ENCODE data around the gene METTL23.

The METTL23 gene, protein sequence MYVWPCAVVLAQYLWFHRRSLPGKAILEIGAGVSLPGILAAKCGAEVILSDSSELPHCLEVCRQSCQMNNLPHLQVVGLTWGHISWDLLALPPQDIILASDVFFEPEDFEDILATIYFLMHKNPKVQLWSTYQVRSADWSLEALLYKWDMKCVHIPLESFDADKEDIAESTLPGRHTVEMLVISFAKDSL

DNA sequence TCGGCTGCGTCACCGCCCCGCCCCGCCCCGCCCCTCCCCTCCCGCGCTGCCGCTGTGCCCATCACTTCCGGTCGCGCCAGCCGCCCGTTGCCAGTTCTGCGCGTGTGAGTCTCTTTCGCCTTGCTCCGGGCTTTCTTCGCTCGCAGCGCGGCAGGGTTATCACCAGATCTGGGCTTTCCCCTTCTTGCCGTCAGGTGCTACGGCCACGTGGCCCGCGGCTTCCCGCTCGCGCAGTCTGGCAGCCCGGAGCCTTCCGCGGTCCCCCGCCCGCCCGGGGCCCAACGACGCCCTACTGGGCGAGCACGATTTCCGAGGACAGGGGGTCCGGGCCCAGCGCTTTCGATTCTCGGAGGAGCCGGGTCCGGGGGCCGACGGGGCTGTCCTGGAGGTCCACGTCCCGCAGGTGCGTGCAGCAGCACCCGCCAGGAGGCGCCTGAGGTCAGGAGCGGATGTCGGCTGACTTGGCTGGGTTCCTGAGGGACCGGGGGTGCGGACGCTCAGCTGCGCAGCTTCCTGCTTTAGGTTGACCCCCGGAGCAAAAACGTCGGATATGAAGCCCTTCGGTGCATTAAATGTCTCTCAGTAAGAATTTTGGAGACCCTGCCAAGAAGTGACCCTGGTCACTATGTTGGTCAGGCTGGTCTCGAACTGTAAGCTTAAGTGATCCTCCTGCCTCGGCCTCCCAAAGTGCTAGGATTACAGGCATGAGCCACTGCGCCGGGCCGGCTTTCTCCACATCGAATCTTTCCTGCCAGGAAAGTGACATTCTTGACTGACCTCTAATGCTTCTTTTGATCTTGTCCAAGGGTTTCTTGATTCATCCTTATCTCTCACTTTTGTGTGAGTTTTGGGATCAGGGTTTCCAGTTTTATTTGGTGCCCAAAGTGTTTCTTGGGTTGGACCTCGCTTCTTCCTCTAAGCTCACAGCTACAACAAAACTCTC, at the start of gene METTL23:
Gene METTL23 (plus strand): TSS at position 64 of the 943 bp plus-strand sequence. CDS start 2,872 bp downstream, outside the sequence.
- DNase-seq (ENCODE audit: low read depth), result peak; percentile 61

DNA sequence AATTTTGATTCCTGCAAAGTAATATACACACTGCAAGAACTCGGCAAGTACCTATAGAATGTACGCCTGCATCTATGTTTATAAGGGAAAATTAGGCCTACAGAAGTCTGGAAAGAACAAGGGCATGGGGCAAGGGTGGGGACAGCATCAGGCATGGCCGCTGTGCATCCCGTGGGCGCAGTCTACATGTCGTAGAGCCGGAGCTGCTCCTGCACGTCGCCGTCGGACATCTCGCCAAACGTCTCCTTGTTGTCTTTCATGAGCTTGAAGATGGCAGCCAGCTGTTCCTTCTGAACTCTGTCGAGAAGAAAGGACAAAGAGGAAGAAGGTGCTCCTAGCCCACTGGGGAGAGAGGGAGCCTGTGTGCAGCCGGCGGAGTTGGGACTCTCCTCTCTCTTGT, 49.2 kb upstream of the METTL23 start:
- DNase-seq (ENCODE audit: low read depth), result no peak

DNA sequence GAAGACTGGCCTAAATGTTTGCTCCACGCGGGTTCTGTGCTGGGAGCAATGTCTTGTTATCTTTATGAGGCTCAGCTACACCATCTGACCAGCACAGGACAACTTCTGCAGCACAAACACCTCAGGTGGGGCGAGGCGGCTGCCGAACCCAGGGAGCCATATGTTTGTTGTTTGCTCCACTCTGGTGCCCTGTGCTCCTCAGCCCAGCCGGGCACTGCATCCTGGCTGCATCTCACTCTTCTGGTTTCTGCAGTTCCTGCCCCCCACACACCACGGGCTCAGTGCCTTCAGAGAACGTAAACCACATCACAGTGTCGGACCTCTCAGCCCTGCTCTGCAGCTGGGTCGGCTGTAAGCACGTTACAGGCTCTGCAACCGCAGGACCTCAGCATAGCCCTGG, 48.3 kb upstream of the METTL23 start:
- no peak for DNase-seq (ENCODE audit: low read depth)

DNA sequence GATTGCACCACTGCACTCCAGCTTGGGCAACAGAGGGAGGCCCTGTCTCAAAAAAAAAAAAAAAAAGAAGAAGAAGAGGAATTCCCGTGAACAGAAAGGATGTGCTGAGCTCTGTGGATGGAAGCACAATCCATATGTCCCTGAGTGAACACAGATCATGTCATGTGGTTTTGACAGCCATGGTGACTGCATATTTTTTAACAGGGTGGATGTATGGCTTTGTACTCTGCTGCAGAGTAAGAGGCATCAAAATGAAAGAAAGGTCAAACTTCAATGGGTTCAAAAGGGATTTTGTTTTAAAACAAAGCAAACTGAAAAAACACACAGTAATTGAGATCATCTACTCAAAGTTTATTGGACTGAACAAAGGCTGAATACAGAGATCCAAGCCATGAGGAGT, 47.4 kb upstream of the METTL23 start:
- DNase-seq (ENCODE audit: low read depth), result no peak

DNA sequence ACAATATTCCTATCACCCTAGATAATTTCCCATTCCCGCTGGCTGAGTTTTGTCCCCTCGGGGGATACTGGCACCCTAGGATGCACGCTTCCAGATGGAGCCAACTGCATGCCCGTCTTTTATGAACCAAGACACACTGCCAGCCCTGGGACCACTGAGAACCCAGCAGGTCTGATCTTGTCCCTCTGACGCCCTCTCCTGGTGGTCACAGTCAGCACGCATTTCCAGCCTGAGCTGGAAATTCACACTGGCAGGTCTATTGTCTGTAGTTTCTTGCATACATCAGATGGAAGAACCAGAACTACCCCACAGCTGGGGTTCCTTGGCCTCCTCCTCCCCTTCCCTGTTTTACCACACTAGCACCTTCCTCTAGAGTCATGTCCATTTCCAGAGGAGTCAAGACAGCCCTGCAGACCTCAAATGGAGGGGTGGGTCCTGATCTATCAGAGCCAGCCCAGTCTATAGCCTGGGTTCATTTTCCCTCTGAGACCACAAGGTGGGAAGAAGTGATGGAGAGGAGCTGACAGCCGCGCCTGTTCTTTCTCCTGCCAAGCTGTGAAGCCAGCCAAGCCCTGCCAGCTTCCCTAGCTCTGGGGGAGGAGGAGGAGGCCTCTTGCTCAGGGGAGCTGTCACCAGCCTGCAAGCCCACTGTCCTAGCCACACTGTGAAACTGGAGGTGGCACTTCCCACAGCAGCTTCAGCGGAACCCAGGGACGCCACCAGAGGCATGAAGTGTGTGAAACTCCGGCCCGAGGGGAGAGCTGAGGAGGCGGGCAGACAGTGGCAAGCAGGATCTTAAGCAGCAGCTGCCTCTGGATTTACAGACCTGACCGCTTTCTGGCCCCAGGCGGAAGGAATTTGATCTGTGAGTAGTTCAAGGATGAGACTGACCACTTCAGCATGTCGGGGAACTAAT, 45.2 kb upstream of the METTL23 start:
- DNase-seq (ENCODE audit: low read depth), result no peak

DNA sequence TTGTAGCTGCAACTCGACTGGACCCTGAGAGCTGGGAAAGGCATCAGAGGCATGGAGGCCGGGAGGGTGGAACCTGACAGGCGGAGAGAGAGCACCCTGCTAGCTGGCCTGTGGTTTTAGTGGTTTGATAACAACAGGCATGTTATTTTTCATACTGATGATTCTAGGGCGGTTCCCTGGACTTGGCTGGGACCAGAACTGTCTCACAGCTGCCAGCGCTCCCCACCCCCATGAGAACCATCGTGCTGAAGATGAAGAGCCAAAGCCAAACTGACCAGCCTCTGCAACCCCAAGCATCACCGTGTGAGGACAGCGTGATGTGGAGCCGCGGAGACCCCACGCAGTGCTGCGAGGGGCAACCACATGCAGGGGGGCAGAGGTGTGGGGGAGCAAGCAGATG, 44.3 kb upstream of the METTL23 start:
- no peak for DNase-seq (ENCODE audit: low read depth)

DNA sequence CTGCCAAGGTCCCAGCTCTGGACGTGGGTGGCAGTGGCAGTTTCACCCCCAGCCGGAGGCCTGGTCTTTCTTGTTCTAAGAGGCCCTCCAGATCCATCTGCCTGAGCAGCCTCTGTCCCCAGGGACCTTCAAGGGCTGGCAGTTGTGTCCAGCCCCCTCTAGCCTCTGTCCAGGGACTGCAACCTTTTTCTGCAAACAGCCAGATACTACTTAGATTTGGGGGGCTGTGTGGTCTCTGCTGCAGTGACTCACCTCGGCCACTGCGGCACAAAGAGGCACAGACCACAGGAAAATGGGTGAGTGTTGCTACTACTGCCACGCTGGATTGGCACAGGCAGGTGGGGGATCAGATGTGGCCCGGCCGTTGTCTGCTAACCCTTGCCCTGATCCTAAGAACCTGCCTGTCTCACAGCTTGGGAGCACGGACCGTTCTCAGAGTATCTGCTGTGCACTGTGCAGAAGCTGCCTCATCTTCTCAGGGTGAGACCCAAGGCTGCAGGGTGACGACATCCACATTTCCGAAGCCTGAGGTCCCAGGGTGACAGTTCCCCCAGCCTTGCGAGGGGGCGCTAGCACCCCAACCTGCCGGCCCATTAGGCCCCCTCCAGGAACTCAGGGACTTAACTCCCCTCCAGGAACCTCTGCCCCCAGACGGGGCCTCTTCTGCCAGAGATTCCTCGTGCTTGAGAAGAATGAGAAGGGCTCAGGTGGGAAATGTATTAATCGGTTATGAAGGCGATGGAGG, 43.5 kb upstream of the METTL23 start:
- no peak for DNase-seq (ENCODE audit: low read depth)

DNA sequence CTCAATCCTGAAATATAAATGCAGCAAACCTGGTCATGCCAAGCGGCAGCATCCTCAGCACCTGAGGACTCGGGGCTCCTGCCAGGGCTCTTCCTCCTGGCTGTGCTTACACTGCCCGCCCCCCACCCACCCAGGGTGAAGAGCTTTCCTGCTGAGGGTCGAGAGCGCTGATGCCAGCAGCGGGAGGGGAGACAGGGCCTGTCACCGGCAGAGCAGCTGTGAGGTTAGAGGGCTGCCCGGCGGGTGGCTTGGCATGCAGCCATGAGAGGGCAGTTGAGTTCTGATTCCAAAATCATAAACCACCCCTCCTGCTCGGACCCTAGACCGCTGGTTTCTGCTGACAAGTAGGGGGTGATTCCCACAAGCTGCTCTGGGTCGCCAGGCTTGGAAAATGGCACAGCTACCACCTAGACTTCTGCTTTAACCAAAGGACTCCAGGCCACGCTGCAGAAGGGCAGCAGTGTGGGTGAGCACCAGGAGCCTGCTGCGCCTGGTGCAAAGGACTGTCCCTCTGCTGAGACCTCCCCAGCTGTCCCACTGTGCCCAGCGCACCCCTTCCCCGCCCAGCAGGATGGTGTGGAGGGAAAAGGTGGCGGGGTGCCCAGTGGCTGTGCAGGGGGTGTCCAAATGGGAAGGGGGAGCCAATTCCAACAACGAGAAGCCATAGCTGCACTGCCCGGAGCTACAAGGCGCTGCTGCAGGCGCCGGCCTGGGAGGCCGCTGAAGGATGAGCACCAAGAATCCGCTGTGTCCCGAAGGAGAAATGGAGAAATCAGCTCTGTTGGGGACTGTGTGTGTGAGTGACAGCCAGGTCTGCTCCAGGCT, 42.5 kb upstream of the METTL23 start:
- DNase-seq (ENCODE audit: low read depth), result no peak

DNA sequence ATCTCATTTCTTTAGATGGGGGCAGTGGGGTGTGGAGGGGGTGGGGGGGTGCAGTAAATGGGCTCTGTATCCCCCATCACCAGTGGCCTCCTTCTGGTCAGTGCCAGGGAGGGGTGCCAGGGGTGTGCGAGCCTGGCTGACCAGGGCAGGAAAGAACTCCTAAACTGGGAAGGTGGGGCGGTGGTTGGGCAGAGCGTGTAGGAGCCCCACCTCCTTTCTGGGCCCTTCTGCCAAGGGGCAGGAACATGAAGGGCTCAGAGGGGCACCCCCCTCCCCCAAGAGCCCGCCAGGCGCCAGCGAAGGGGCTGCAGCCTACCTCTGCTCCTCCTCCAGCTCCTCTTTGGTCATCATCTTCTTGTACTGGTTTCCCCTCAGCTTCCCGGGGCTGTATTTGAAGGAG, 41.9 kb upstream of the METTL23 start:
- DNase-seq (ENCODE audit: low read depth), result no peak

DNA sequence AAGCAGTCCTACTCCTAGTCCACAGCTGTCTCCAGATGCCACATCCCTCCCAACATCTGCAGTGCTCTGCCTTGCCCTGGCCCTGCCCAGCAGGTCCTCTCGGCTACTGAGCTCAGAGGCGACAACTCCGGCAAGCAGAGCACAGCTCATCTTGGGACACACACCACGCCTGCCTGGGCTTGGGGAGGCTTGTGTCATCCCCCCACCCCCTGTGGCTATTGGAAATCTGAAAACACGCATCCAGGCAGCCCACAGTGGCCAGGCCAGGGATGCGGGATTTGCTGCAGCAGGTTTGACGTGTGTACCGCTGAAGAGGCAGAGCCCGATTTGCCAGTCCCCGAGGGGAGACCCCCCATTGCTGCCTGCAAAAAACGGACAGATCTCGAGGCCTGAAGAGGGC, 41.3 kb upstream of the METTL23 start:
- no peak for DNase-seq (ENCODE audit: low read depth)

DNA sequence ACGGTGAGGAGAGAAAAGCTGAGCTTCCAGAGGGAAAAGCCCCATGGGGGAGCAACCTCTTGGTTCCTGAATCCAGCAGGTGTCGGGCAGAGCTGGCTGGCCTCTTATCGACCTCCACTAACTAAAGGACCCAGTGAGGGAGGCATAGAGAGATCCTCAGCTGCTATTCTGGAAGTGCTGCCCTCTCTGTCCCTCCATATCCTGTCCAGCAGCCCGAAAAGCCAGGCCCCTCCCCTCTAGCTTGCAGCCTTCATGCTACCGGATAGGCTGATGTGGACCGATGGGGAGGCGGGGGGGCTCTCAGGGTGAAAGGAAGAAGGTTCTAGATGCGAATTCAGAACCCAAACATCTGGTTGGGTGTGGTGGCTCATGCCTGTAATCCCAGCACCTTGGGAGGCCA, 40.8 kb upstream of the METTL23 start:
- no peak for DNase-seq (ENCODE audit: low read depth)

DNA sequence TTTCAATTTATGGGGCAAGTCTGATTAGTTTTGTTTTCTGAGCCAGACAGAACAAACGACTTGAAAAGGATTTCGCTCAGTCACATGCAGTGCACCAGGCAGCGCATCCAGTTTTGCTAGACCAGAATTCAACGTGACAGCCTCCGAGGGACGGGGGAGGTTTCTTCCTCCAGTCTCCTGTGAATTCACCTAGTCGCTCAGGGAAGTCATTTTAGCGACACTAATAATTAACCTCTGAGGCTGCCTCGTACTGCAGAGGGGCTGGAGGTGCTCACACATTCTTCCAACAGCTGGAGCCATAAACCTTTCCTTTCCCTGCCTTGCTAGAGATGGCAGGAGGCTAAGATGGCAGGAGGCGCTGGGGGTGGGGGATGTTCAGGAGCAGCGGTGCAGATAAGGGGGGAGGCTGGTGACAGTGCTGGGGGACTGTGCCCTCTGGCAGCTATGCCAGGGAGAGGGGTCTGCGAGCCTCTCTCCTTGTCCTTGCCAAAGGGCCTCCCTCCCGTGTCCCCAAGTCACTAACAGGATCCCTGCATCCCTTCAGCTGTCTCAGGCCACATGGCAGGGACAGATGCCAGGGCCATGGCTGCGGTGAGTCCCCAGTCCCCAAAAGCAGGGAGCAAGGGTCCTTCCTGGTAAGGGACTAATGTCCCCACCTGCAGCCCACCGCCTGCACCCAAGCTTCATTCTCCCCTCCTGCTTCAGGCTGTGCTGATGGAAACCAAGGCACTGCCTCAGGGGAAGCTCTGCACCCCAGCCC, 39.9 kb upstream of the METTL23 start:
- DNase-seq (ENCODE audit: low read depth), result no peak

DNA sequence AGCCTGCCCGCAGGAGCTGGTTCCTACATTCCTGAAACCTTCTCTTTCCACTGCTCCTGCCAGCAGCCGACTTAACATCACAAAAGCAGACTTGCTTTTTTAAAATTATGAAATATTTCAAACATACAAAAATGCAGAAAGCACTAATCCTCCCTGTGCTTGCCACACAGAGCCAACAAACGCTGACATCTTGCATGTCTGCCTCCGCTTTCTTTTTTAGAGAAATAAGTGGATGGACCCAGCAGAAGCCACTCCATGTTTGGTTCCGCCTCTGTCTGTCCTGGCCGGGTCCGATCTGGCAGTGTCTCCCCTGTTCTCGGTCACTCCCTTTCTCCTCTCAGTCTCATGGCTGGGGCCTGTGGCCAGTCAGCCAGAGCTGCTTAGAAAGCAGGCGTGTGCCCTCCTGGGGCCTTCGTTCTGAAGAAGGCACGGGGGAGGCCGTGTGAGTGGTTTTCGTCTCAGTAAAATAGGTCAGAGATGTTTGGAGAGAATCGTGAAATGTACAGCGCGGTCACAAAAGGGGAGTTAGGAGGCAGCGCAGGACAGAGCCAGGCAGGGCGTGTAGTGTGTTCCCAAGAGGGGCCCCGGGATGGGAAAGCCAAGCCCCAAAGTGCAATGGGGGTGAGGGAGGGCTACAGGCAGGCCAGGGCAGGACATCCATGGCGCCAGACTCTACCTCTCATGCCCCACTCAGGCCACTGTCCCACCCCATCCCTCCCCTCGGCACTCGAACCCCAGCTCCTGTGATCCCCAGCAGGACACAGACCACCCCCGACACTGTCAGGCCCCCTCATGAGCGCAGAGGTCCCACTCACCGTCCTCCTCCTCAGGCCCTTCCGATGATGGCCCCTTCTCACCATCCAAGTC, 39.1 kb upstream of the METTL23 start:
- DNase-seq (ENCODE audit: low read depth), result no peak

DNA sequence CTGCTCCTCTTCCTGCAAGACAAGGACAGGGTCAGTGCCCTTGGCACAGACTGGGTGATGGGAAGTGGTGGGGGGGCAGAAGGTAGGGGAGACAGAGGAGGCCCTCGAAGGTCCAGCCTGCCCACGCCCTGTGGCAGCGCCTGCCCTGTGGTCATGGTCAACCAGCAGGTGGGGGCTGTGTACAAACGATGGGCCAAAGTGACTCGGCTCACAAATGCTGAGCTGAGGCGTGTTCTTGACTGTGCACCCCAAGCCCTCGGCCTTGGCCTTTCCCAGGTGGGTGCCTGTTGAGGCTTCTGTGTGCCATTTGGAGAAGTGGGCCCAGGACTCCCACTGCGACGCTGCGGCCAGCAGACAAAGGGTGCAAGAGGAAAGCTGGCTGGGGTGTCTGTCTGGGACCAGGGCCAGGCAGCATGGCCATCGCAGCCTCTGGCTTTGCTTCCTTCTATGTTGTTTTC, 38.4 kb upstream of the METTL23 start:
- no peak for DNase-seq (ENCODE audit: low read depth)

DNA sequence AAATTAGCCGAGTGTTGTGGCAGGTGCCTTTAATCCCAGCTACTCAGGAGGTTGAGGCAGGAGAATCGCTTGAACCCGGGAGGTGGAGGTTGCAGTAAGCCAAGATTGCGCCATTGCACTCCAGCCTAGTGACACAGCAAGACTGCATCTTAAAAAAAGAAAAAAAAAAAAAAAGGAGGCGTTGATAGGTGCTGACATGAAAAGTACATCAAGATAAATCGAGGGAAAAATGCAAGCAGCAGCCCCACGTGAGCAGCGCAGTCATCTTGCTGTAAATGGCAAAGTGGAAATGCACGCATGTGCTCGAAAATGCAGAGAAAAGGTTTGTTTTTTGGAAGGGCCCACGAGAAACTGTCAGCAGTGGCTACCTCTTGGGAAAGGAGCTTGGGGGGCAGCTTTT, 36.8 kb upstream of the METTL23 start:
- no peak for DNase-seq (ENCODE audit: low read depth)

DNA sequence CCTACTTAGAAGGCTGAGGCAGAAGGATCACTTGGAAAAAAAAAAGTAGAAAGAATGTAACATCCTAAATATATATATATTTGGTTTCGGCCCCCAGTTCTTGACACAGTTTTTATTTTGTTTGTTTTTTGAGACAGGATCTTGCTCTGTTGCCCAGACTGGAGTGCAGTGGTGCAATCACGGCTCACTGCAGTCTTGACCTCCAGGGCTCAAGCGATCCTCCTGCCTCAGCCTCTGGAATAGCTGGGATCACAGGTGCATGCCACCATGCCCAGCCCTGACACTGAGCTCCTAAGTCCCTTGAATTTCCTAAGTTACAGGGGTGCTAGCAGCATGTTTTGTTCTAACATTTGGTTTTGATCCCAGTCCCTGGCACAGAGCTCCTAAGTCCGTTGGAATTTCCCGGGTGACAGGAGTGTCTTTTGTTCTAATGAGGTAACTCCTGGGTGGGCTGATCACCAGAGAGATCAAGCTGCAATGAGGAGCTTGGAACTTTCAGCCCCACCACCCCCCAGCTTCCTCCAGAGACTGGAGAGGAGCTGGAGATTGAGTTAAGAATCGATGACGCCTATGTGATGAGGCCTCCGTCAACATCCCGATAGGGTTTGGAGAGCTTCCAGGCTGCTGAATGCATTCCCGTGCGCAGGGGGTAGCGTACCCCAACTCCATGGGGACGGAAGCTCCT, 35.9 kb upstream of the METTL23 start:
- no peak for DNase-seq (ENCODE audit: low read depth)

DNA sequence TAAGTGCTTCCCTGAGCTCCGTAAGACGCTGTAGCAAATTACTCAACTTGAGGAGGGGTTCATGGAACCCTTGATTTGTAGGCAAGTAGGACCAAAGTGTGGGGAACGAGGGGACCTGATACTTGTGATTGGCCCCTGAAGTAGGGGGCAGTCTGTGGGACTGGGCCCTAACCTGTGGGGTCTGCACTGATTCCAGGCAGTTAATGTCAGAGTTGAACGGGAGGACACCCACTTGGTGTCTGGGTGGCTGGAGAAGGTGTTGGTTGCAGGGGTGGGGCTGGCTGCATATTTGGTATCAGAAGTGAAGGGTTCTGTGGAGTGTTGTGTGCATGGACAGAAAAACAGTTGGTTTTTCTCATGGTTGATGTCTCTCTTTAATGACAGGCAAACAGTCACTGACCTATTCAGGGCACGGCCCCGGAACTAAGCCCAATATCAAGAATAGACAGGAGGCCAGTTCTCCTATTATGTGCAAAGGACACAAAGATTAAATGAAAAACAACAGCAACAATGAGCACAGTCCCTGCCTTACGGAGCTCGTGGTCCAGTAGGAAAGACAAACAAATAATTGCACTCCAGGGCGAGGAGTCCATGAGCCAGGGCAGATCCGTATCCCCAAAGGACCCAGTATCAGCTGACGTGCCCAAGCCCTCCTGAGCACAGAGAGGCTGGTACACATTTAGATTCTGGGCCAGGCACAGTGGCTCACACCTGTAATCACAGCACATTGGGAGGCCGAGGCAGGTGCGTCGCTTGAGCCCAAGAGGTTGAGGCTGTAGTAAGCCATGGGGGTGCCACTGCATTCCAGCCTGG, 35.1 kb upstream of the METTL23 start:
- no peak for DNase-seq (ENCODE audit: low read depth)

Measured in stimulated activated CD8-positive, alpha-beta memory T cell treated with anti-CD3 and anti-CD28 coated beads, Interleukin-7, amount 100 ng/mL, for 24 hours (primary cell).